Right lobe of liver (tissue), 6 donors: ENCODE results near the gene PRKAR1B. TPM values are rescaled to one million over a fixed set of nuclear protein-coding genes. Genes with fewer than 3 reads are reported as not detected.
A peak's percentile ranks its signal among the peaks of the same experiment; 100 is the strongest.

Experiments used
- ATAC-seq, 4 donors: fragments of 200-7000 bp; cut with Tn5 transposase; one replicate each; pipeline ENCODE4 v1.9.1; 2020; ENCODE audit warnings: mild to moderate bottlenecking in 4 of 4, moderate library complexity in 4 of 4
- DNase-seq, 3 donors: peaks; one replicate each; pipeline ENCODE4 v3.0.0-alpha.2; 2020
- H3K27ac ChIP-seq, 3 donors: fragments of 200-600 bp; one replicate each; pipeline ENCODE4 v1.8.0; 2022
- H3K27me3 ChIP-seq, 2 donors: fragments of 200-600 bp; one replicate each; pipeline ENCODE4 v1.8.0; 2022
- H3K36me3 ChIP-seq, 4 donors: fragments of 200-600 bp; sonication (generic) in 1 of 4; one replicate each; pipeline versions ENCODE4 v1.5.1 to v1.8.0; 2017 to 2022; ENCODE audit warnings: control low read depth in 1 of 4
- H3K4me1 ChIP-seq, 4 donors: fragments of 200-600 bp; sonication (generic) in 1 of 4; one replicate each; pipeline versions ENCODE4 v1.5.1 to v1.8.0; 2017 to 2022; ENCODE audit warnings: control low read depth in 1 of 4
- H3K4me3 ChIP-seq, 3 donors: fragments of 200-600 bp; one replicate each; pipeline ENCODE4 v1.8.0; 2022
- H3K9me3 ChIP-seq, 4 donors: fragments of 200-600 bp; sonication (generic) in 1 of 4; one replicate each; pipeline versions ENCODE4 v1.5.1 to v1.8.0; 2017 to 2022; ENCODE audit warnings: control low read depth in 1 of 4
- CTCF ChIP-seq, 4 donors: fragments of 200-600 bp in 3 of 4; fragments of 450-650 bp in 1 of 4; IDR thresholded peaks; one replicate each; pipeline versions ENCODE4 v1.5.1 to v1.8.0; 2016 to 2022; ENCODE audit warnings: antibody characterized with exemption in 4 of 4, mild to moderate bottlenecking in 2 of 4
- POLR2A ChIP-seq: fragments of 450-650 bp; IDR thresholded peaks from one replicate; pipeline ENCODE4 v1.6.1; 2017; ENCODE audit warnings: antibody characterized with exemption, mild to moderate bottlenecking
- WGBS: methylation state at CpG from one replicate; pipeline ENCODE4 v1.1.6; 2018; ENCODE audit warnings: low coverage, low lambda C conversion rate; ENCODE audit not compliant: insufficient coverage; ENCODE audit errors: missing lambda C conversion rate; 5-methylcytosine and 5-hydroxymethylcytosine counted together
- intact Hi-C, 2 donors: fragments of 100-400 bp; cut with DNase I; formaldehyde crosslinking; loops; one replicate each; pipeline versions ENCODE4 v1.11.2 to v1.14.1; 2022
- total RNA-seq, 6 experiments: library from RNA; depleted of rRNA in 2 of 6; stranded (reverse); fragments of >200 nt in 2 of 6; fragmentation: NEBNext Ultra II Directional in 3 of 6; extraction: Animal tissue kit (Norgen Biotek cat#: 25700) in 3 of 6; gene quantifications; one replicate each; pipeline versions ENCODE4 v1.1.0 to v1.2.4, GENCODE V29; 2016 to 2023
- donor health status: DM: no; HTN: yes; CAD: no.
- donor health status: DM: no; HTN: no; CAD: no.
- donor health status: DM: no; HTN: no; CAD: no.
- donor health status: DM: no; HTN: yes; CAD: no.
- donor health status: DM: no; HTN: yes; CAD: no.

Gene PRKAR1B
- total RNA-seq, 6 experiments from 2014 or later, result 4.7 to 20.8 (median 11.3) TPM

- Histone ChIP-seq H3K36me3 (no peaks in the 10 kb centered on the region), H3K4me1 (no peaks in the 10 kb centered on the region), H3K27ac (no peak overlapping the region), H3K4me3 (no peak overlapping the region), H3K27me3 (no peaks in the 10 kb centered on the region), H3K9me3 (no peaks in the 10 kb centered on the region)
- TF ChIP-seq CTCF (IDR thresholded peaks at IDR 0.05), result no peak
- TF ChIP-seq POLR2A, result no peak
- ATAC-seq (peak in 3 of 4 donors; percentile 29 to 56 (median 31)), DNase-seq (no peak)
- intact Hi-C loops, result no loop called here
- WGBS, result 87% methylated on average over 3 of the region's 44 CpGs
Observed at GRCh38 chr7:561631-562373, 165.3 kb downstream of the PRKAR1B start.

GRCh38 chr7:560966-561630, 166.0 kb downstream of the PRKAR1B start:
- no peaks in the 10 kb centered on the region for H3K4me1 ChIP-seq
- WGBS, result 90% methylated on average over 17 of the region's 21 CpGs
- intact Hi-C loops, result no loop called here
- H3K36me3 ChIP-seq, result no peaks in the 10 kb centered on the region
- no peaks in the 10 kb centered on the region for H3K9me3 ChIP-seq
- no peak for TF ChIP-seq POLR2A
- TF ChIP-seq CTCF (IDR thresholded peaks at IDR 0.05), result no peak
- no peak for DNase-seq
- no peak overlapping the region for H3K27ac ChIP-seq
- no peak for ATAC-seq
- no peak overlapping the region for H3K4me3 ChIP-seq
- no peaks in the 10 kb centered on the region for H3K27me3 ChIP-seq

- Histone ChIP-seq H3K4me3 (no peak overlapping the region), H3K36me3 (no peaks in the 10 kb centered on the region), H3K27ac (no peak overlapping the region), H3K27me3 (no peaks in the 10 kb centered on the region), H3K9me3 (no peaks in the 10 kb centered on the region), H3K4me1 (no peaks in the 10 kb centered on the region)
- DNase-seq (no peak), ATAC-seq (no peak)
- TF ChIP-seq CTCF (IDR thresholded peaks at IDR 0.05), result no peak
- no peak for TF ChIP-seq POLR2A
- intact Hi-C loops, result no loop called here
- 91% methylated on average over 6 of the region's 21 CpGs for WGBS
Observed at GRCh38 chr7:559396-559705, 167.7 kb downstream of the PRKAR1B start.

GRCh38 chr7:557558-557881, 169.6 kb downstream of the PRKAR1B start:
- intact Hi-C loops, result no loop called here
- TF ChIP-seq CTCF (IDR thresholded peaks at IDR 0.05) (no peak), POLR2A (no peak)
- DNase-seq (no peak), ATAC-seq (no peak)
- Histone ChIP-seq H3K4me1 (no peaks in the 10 kb centered on the region), H3K9me3 (no peaks in the 10 kb centered on the region), H3K27me3 (no peaks in the 10 kb centered on the region), H3K36me3 (no peaks in the 10 kb centered on the region), H3K27ac (no peak overlapping the region), H3K4me3 (no peak overlapping the region)
- 100% methylated on average over 1 of the region's 12 CpGs for WGBS
